Mammary epithelial cell (primary cell): ENCODE data around the gene CYTH2.

ENCODE experiments used
- CTCF ChIP-seq, 2 donors: IDR thresholded peaks in 1 of 2; conservative IDR thresholded peaks in 1 of 2; 2 replicates each; pipeline ENCODE4 v1.5.1; 2011 to 2012; ENCODE audit warnings: inconsistent platforms in 2 of 2, low read length in 2 of 2, mild to moderate bottlenecking in 2 of 2, control low read depth in 1 of 2, low read depth in 1 of 2; ENCODE audit not compliant: insufficient read depth in 1 of 2; ENCODE audit errors: extremely low read depth in 1 of 2
- EZH2 ChIP-seq: IDR thresholded peaks from 2 replicates; pipeline ENCODE4 v1.6.1; 2012; ENCODE audit warnings: low read length, inconsistent platforms, borderline replicate concordance

GRCh38 chr19:48443731-48444128, 25.4 kb upstream of the CYTH2 start:
- TF ChIP-seq EZH2 (no peak), CTCF (conservative IDR thresholded peaks at IDR 0.05 in 1 of 2, IDR thresholded peaks at IDR 0.05 in 1 of 2; ENCODE audit: extremely low read depth in 1 of 2, insufficient read depth in 1 of 2, low read depth in 1 of 2, low read length in 2 of 2) (no peak)
